Suprapubic skin (tissue), 3 donors: ENCODE data around the gene CAMK2N2.

Experiments used
- CTCF ChIP-seq, 2 donors: fragments of 200-600 bp in 1 of 2; fragments of 450-650 bp in 1 of 2; sonication (generic) in 1 of 2; IDR thresholded peaks; one replicate each; pipeline ENCODE4 v1.5.1; 2016 to 2019; ENCODE audit warnings: antibody characterized with exemption in 2 of 2, mild to moderate bottlenecking in 1 of 2, moderate library complexity in 1 of 2
- POLR2A ChIP-seq, 2 donors: fragments of 450-650 bp; IDR thresholded peaks; one replicate each; pipeline ENCODE4 v1.6.1; 2017; ENCODE audit warnings: antibody characterized with exemption in 2 of 2, mild to moderate bottlenecking in 2 of 2, moderate library complexity in 2 of 2

- TF ChIP-seq CTCF (IDR thresholded peaks at IDR 0.05) = no peak
- TF ChIP-seq POLR2A (IDR thresholded peaks at IDR 0.05) = no peak
Measured at GRCh38 chr3:184242297-184242685, 19.1 kb downstream of the CAMK2N2 start.
